Colonic mucosa (tissue), 4 donors: ENCODE measurements around the gene POLR1B. TPM values are rescaled to one million over a fixed set of nuclear protein-coding genes. Genes with fewer than 3 reads are reported as not detected.
A peak's percentile ranks its signal among the peaks of the same experiment; 100 is the strongest.

ENCODE experiments used
- DNase-seq: peaks from one replicate; pipeline ENCODE4 v3.0.0-alpha.2; 2020
- H3K27ac ChIP-seq: fragments of 200-600 bp; one replicate; pipeline ENCODE4 v1.8.0; 2021
- H3K27me3 ChIP-seq: fragments of 200-600 bp; one replicate; pipeline ENCODE4 v1.8.0; 2021
- H3K36me3 ChIP-seq: fragments of 200-600 bp; one replicate; pipeline ENCODE4 v1.8.0; 2021
- H3K4me1 ChIP-seq: fragments of 200-600 bp; one replicate; pipeline ENCODE4 v1.8.0; 2021; ENCODE audit warnings: mild to moderate bottlenecking
- H3K4me3 ChIP-seq: fragments of 200-600 bp; one replicate; pipeline ENCODE4 v1.8.0; 2021
- H3K9ac ChIP-seq, 2 donors: one replicate each; pipeline ENCODE4 v1.7.0; 2013; ENCODE audit warnings: control low read depth in 2 of 2, low read depth in 2 of 2, low read length in 2 of 2
- H3K9me3 ChIP-seq: fragments of 200-600 bp; one replicate; pipeline ENCODE4 v1.8.0; 2021
- CTCF ChIP-seq: fragments of 200-600 bp; IDR thresholded peaks from one replicate; pipeline ENCODE4 v1.8.0; 2022; ENCODE audit warnings: antibody characterized with exemption, mild to moderate bottlenecking
- intact Hi-C: fragments of 100-400 bp; cut with DNase I; formaldehyde crosslinking; loops from one replicate; pipeline ENCODE4 v1.14.1; 2022
- total RNA-seq, 2 donors: library from RNA; stranded (reverse); fragmentation: NEBNext Ultra II Directional in 1 of 2; extraction: Animal tissue kit (Norgen Biotek cat#: 25700) in 1 of 2; gene quantifications; one replicate each; pipeline ENCODE4 v1.2.1, GENCODE V29; 2021
- donor health status: healthy.
- donor health status: DM: no; HTN: no; CAD: no.
- donor health status: DM: no; HTN: no; CAD: no.

The POLR1B gene
- total RNA-seq, 2 donors from 2014 or later, result 13.5 to 29.6 TPM

DNA sequence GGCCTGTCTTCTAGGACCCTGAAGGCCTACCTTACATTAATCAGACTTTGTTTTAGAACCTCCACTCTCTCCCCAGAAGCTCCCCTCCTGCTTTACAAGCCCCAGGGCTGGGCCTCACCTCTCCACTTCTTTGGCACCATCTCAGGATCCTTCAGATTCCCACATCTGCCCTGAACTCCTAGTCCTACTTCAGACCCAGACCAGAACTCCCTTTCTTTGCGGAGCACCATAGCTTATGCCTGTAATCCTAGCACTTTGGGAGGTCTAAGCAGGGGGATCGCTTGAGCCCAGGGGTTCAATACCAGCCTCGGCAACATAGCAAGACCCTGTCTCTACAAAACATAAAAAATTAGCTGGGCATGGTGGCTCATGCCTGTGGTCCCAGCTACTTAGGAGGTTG is 43.1 kb downstream of the POLR1B start:
- Histone ChIP-seq H3K4me1 (no peaks in the 10 kb centered on the region), H3K9ac (no peak overlapping the region), H3K4me3 (no peak overlapping the region), H3K27me3 (no peaks in the 10 kb centered on the region), H3K27ac (peak overlapping the region; percentile 83), H3K9me3 (no peaks in the 10 kb centered on the region), H3K36me3 (no peaks in the 10 kb centered on the region)
- no peak for TF ChIP-seq CTCF
- DNase-seq, result no peak
- intact Hi-C loops, result no loop called here

GRCh38 chr2:112585873-112586464 is 43.7 kb downstream of the POLR1B start:
- Histone ChIP-seq H3K27ac (no peak overlapping the region), H3K9me3 (no peaks in the 10 kb centered on the region), H3K27me3 (no peaks in the 10 kb centered on the region), H3K36me3 (no peaks in the 10 kb centered on the region), H3K4me3 (no peak overlapping the region), H3K4me1 (no peaks in the 10 kb centered on the region), H3K9ac (no peak overlapping the region)
- TF ChIP-seq CTCF, result no peak
- no peak for DNase-seq
- intact Hi-C loops, result no loop called here

DNA sequence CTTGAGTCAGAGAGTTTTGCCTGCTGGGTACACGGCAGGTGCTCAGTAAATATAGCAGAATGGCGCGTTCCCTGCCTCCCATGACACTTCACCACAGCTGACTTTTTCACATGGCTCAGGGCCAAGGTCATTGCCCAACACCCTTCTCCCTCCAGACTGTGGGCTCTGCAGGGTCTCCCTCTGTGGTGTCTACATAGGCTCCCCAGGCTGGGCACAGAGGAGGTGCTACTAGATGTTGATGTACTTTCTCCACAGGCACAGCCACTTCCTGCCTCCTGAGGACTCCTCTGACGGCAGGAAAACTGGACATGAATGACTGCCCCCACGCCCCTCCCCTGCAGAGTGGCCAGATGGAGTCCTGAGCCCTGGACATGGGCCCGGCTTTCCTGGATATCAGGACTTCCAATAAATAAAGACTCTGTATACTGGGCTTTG is 46.4 kb downstream of the POLR1B start:
- no peak for DNase-seq
- H3K4me1 ChIP-seq, result no peaks in the 10 kb centered on the region
- H3K27me3 ChIP-seq, result no peaks in the 10 kb centered on the region
- intact Hi-C loops, result no loop called here
- no peak overlapping the region for H3K4me3 ChIP-seq
- H3K27ac ChIP-seq, result no peak overlapping the region
- H3K36me3 ChIP-seq, result no peaks in the 10 kb centered on the region
- no peak overlapping the region for H3K9ac ChIP-seq
- H3K9me3 ChIP-seq, result no peaks in the 10 kb centered on the region
- TF ChIP-seq CTCF, result no peak

DNA sequence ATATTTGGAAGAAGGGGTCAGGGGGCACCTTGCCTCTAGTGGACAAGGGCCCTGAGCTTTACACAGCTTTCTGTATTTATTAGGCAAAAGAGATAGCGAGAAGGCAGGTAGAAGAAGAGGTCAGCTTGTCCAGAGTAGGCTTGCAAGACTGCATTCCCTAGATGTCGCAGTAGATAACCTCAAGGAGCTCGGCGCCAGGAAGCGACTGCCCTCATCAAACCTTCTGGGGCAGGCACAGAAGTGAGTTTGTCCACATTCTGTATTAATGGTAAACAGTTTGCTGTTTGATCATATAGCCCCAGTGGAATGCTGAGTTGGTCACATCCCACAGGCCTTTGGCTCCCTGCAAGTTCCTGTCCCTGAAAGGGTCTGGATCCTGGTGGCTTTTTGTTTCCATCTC is 49.1 kb downstream of the POLR1B start:
- Histone ChIP-seq H3K9me3 (no peaks in the 10 kb centered on the region), H3K4me1 (no peaks in the 10 kb centered on the region), H3K27me3 (no peaks in the 10 kb centered on the region), H3K36me3 (no peaks in the 10 kb centered on the region), H3K27ac (no peak overlapping the region), H3K9ac (no peak overlapping the region), H3K4me3 (no peak overlapping the region)
- intact Hi-C loops, result no loop called here
- no peak for TF ChIP-seq CTCF
- DNase-seq, result no peak

- TF ChIP-seq CTCF, result no peak
- intact Hi-C loops, result no loop called here
Observed at GRCh38 chr2:112593736-112594135, 51.5 kb downstream of the POLR1B start.

More at GRCh38 chr2:112593736-112594135, 51.5 kb downstream of the POLR1B start:
- Histone ChIP-seq H3K27me3 (no peaks in the 10 kb centered on the region), H3K9ac (no peak overlapping the region), H3K27ac (no peak overlapping the region), H3K4me1 (no peaks in the 10 kb centered on the region), H3K9me3 (no peaks in the 10 kb centered on the region), H3K36me3 (no peaks in the 10 kb centered on the region), H3K4me3 (no peak overlapping the region)
- DNase-seq, result no peak
